ENCODE measurements around the gene ZNF385B.

Gene ZNF385B

GRCh38 chr2:179715871-179716270 lies 145.5 kb downstream of the ZNF385B start:
- H3K4me1 ChIP-seq (ENCODE audit: control insufficient read depth in 1 of 2, insufficient read depth in 1 of 2, low read depth in 1 of 2, low read length in 1 of 2) = no peaks in the 10 kb centered on the region
- H3K36me3 ChIP-seq = no peaks in the 10 kb centered on the region
- H3K9me3 ChIP-seq = no peaks in the 10 kb centered on the region
- TF ChIP-seq, protein P1, sequence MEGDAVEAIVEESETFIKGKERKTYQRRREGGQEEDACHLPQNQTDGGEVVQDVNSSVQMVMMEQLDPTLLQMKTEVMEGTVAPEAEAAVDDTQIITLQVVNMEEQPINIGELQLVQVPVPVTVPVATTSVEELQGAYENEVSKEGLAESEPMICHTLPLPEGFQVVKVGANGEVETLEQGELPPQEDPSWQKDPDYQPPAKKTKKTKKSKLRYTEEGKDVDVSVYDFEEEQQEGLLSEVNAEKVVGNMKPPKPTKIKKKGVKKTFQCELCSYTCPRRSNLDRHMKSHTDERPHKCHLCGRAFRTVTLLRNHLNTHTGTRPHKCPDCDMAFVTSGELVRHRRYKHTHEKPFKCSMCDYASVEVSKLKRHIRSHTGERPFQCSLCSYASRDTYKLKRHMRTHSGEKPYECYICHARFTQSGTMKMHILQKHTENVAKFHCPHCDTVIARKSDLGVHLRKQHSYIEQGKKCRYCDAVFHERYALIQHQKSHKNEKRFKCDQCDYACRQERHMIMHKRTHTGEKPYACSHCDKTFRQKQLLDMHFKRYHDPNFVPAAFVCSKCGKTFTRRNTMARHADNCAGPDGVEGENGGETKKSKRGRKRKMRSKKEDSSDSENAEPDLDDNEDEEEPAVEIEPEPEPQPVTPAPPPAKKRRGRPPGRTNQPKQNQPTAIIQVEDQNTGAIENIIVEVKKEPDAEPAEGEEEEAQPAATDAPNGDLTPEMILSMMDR (IDR thresholded peaks at IDR 0.05) = no peak
- H3K27ac ChIP-seq = no peak overlapping the region
- H3K27me3 ChIP-seq = no peaks in the 10 kb centered on the region
- no peak overlapping the region for H3K4me3 ChIP-seq (ENCODE audit: low read depth in 1 of 2, low read length in 1 of 2)

GRCh38 chr2:179715196-179715595 lies 146.2 kb downstream of the ZNF385B start:
- Histone ChIP-seq H3K4me3 (ENCODE audit: low read depth in 1 of 2, low read length in 1 of 2) (no peak overlapping the region), H3K9me3 (no peaks in the 10 kb centered on the region), H3K4me1 (ENCODE audit: control insufficient read depth in 1 of 2, insufficient read depth in 1 of 2, low read depth in 1 of 2, low read length in 1 of 2) (no peaks in the 10 kb centered on the region), H3K27me3 (no peaks in the 10 kb centered on the region), H3K36me3 (no peaks in the 10 kb centered on the region), H3K27ac (no peak overlapping the region)
- TF ChIP-seq, protein P1 (IDR thresholded peaks at IDR 0.05) = no peak

- no peaks in the 10 kb centered on the region for H3K9me3 ChIP-seq
- H3K27me3 ChIP-seq = no peaks in the 10 kb centered on the region
- H3K4me3 ChIP-seq (ENCODE audit: low read depth in 1 of 2, low read length in 1 of 2) = no peak overlapping the region
- TF ChIP-seq, protein P1 (IDR thresholded peaks at IDR 0.05) = no peak
- H3K27ac ChIP-seq = no peak overlapping the region
- no peaks in the 10 kb centered on the region for H3K36me3 ChIP-seq
- no peaks in the 10 kb centered on the region for H3K4me1 ChIP-seq (ENCODE audit: control insufficient read depth in 1 of 2, insufficient read depth in 1 of 2, low read depth in 1 of 2, low read length in 1 of 2)
Observed at GRCh38 chr2:179712825-179713224, 148.6 kb downstream of the ZNF385B start.

DNA sequence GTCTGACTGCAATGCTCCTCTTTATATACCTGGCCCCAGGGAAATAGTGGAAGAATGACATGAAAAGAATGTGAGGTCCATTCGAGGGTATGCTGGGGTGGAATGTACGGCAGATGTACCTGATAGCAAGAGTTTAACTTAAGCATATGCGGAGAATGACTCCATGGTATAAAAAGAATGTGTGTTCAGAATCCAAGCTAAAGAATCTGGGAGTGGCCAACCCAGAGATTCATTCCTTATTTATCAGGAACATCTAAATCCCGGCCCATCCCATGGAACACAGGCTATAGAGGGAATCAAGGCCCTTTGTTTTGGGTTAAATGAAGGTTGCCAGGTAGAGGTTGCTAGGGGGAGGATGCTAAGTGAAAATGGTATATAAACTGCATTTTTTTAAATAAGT lies 150.0 kb downstream of the ZNF385B start:
- TF ChIP-seq, protein P1 (IDR thresholded peaks at IDR 0.05) = no peak
- no peaks in the 10 kb centered on the region for H3K4me1 ChIP-seq (ENCODE audit: control insufficient read depth in 1 of 2, insufficient read depth in 1 of 2, low read depth in 1 of 2, low read length in 1 of 2)

GRCh38 chr2:179703702-179704101 lies 157.7 kb downstream of the ZNF385B start:
- H3K4me1 ChIP-seq (ENCODE audit: control insufficient read depth in 1 of 2, insufficient read depth in 1 of 2, low read depth in 1 of 2, low read length in 1 of 2) = no peaks in the 10 kb centered on the region
- no peak overlapping the region for H3K4me3 ChIP-seq (ENCODE audit: low read depth in 1 of 2, low read length in 1 of 2)
- no peaks in the 10 kb centered on the region for H3K36me3 ChIP-seq
- H3K9me3 ChIP-seq = no peaks in the 10 kb centered on the region
- no peak overlapping the region for H3K27ac ChIP-seq
- TF ChIP-seq, protein P1 (IDR thresholded peaks at IDR 0.05) = no peak
- H3K27me3 ChIP-seq = no peaks in the 10 kb centered on the region

More for the DNA sequence above, 150.0 kb downstream of the ZNF385B start:
- Histone ChIP-seq H3K9me3 (no peaks in the 10 kb centered on the region), H3K36me3 (no peaks in the 10 kb centered on the region), H3K27ac (no peak overlapping the region), H3K27me3 (no peaks in the 10 kb centered on the region), H3K4me3 (ENCODE audit: low read depth in 1 of 2, low read length in 1 of 2) (no peak overlapping the region)

- Histone ChIP-seq H3K27me3 (no peaks in the 10 kb centered on the region), H3K9me3 (no peaks in the 10 kb centered on the region)
- TF ChIP-seq, protein P1 (IDR thresholded peaks at IDR 0.05) = no peak
Observed at GRCh38 chr2:179702912-179703311, 158.5 kb downstream of the ZNF385B start.

More at GRCh38 chr2:179702912-179703311, 158.5 kb downstream of the ZNF385B start:
- no peaks in the 10 kb centered on the region for H3K36me3 ChIP-seq
- H3K4me3 ChIP-seq (ENCODE audit: low read depth in 1 of 2, low read length in 1 of 2) = no peak overlapping the region
- H3K27ac ChIP-seq = no peak overlapping the region
- no peaks in the 10 kb centered on the region for H3K4me1 ChIP-seq (ENCODE audit: control insufficient read depth in 1 of 2, insufficient read depth in 1 of 2, low read depth in 1 of 2, low read length in 1 of 2)
